HepG2 (cell line): ENCODE measurements around the gene RGS10. TPM values are rescaled to one million over a fixed set of nuclear protein-coding genes. Genes with fewer than 3 reads are reported as not detected.

Experiments
- ATAC-seq: fragments of 200-7000 bp; cut with Tn5 transposase; 3 replicates; pipeline ENCODE4 v1.9.1; 2020; ENCODE audit warnings: mild to moderate bottlenecking, moderate library complexity
- BruUV-seq: library from RNA; stranded (reverse); fragments of 400-500 nt; replicated peaks from 2 replicates; lab custom pipeline; 2021; lab: Mats Ljungman, UMichigan
- CTCF ChIA-PET: fragments of 300-600 bp; formaldehyde crosslinking; extraction: SDS; loops from one replicate; lab custom pipeline; 2021; ENCODE audit warnings: low total read pairs, inconsistent platforms, low intra/inter-chr PET ratio; lab: Yijun Ruan, JAX
- POLR2A ChIA-PET: fragments of 350-600 bp; sonication (Branson Sonifier 250); formaldehyde crosslinking; loops from one replicate; lab custom pipeline; 2020; ENCODE audit warnings: antibody characterized with exemption, inconsistent platforms; lab: Yijun Ruan, JAX
- DNase-seq: peaks from one replicate; pipeline ENCODE4 v3.0.0-alpha.2; 2015; ENCODE audit warnings: low spot score
- FAIRE-seq: peaks from 3 replicates; lab custom pipeline; 2011; peaks lifted over from hg19 to GRCh38; lab: Jason Lieb, UNC
- H2AFZ ChIP-seq: one replicate; pipeline ENCODE4 v1.6.1; 2011; ENCODE audit warnings: low read length, inconsistent platforms
- H3K27ac ChIP-seq: fragments of 300-600 bp; 3 replicates; pipeline ENCODE4 v1.8.0; 2011; ENCODE audit warnings: mixed run types, mild to moderate bottlenecking, mixed read lengths, low read length, inconsistent platforms; ENCODE audit not compliant: insufficient read depth; ENCODE audit errors: extremely low read length
- H3K27me3 ChIP-seq, 2 experiments: fragments of 200-600 bp in 1 of 2; 2 replicates in 1 of 2; 3 replicates in 1 of 2; pipeline versions ENCODE4 v1.6.0 to v1.8.0; 2011; ENCODE audit warnings: low read length in 2 of 2, mild to moderate bottlenecking in 2 of 2, moderate library complexity in 2 of 2, inconsistent platforms in 1 of 2; ENCODE audit not compliant: insufficient read depth in 2 of 2, control insufficient read depth in 1 of 2
- H3K36me3 ChIP-seq, 2 experiments: fragments of 200-600 bp in 1 of 2; replicated peaks in 1 of 2; 2 replicates in 1 of 2; 3 replicates in 1 of 2; pipeline versions ENCODE4 v1.5.1 to v1.8.0; 2011; ENCODE audit warnings: low read length in 2 of 2, inconsistent platforms in 1 of 2; ENCODE audit not compliant: insufficient read depth in 2 of 2, control insufficient read depth in 1 of 2
- H3K4me1 ChIP-seq: 2 replicates; pipeline ENCODE4 v1.5.1; 2012; ENCODE audit warnings: low read length, inconsistent platforms; ENCODE audit not compliant: insufficient read depth
- H3K4me2 ChIP-seq: 2 replicates; pipeline ENCODE4 v1.6.0; 2011; ENCODE audit warnings: low read depth, low read length, inconsistent platforms
- H3K4me3 ChIP-seq, 3 experiments: fragments of 200-600 bp in 1 of 3; sonication (generic), shearing (Covaris generic) in 1 of 3; replicated peaks in 1 of 3; 2 replicates each; pipeline ENCODE4 v1.5.1; 2011 to 2016; ENCODE audit warnings: low read length in 3 of 3, inconsistent platforms in 2 of 3, low read depth in 2 of 3, mild to moderate bottlenecking in 2 of 3, control low read depth in 1 of 3, mixed read lengths in 1 of 3; ENCODE audit not compliant: insufficient read depth in 1 of 3
- H3K79me2 ChIP-seq: one replicate; pipeline ENCODE4 v1.6.1; 2011; ENCODE audit warnings: low read length, inconsistent platforms; ENCODE audit not compliant: insufficient read depth
- H3K9ac ChIP-seq: 2 replicates; pipeline ENCODE4 v1.6.0; 2011; ENCODE audit warnings: mild to moderate bottlenecking, low read depth, low read length, inconsistent platforms; ENCODE audit not compliant: insufficient read depth
- H3K9me3 ChIP-seq: 2 replicates; pipeline ENCODE4 v1.5.1; 2012; ENCODE audit warnings: mild to moderate bottlenecking, low read length
- H4K20me1 ChIP-seq: 2 replicates; pipeline ENCODE4 v1.6.0; 2011; ENCODE audit warnings: inconsistent platforms, mild to moderate bottlenecking, low read length, moderate library complexity; ENCODE audit not compliant: insufficient read depth
- CEBPB ChIP-seq: IDR thresholded peaks from 2 replicates; pipeline ENCODE4 v1.6.1; 2011; ENCODE audit warnings: low read depth, low read length, improper control_type of control experiment, borderline replicate concordance
- HDAC2 ChIP-seq: sonication (generic); formaldehyde crosslinking; IDR thresholded peaks from 2 replicates; pipeline ENCODE4 v1.4.0; 2020; ENCODE audit warnings: missing genetic modification reagents
- HNF4A ChIP-seq: sonication (generic); formaldehyde crosslinking; IDR thresholded peaks from 2 replicates; pipeline ENCODE4 v1.4.0; 2020; ENCODE audit warnings: missing genetic modification reagents
- NFIB ChIP-seq: sonication (generic); formaldehyde crosslinking; IDR thresholded peaks from 2 replicates; pipeline ENCODE4 v1.9.0; 2021; ENCODE audit warnings: missing genetic modification reagents, mild to moderate bottlenecking, borderline replicate concordance
- PREB ChIP-seq: sonication (generic); formaldehyde crosslinking; IDR thresholded peaks from 2 replicates; pipeline ENCODE4 v1.4.0; 2020; ENCODE audit warnings: missing genetic modification reagents
- ZBTB3 ChIP-seq: sonication (generic); formaldehyde crosslinking; IDR thresholded peaks from 2 replicates; pipeline ENCODE4 v1.4.0; 2020; ENCODE audit warnings: low read depth, mild to moderate bottlenecking, moderate library complexity, missing genetic modification reagents, borderline replicate concordance
- ZFY ChIP-seq: sonication (generic); formaldehyde crosslinking; IDR thresholded peaks from 2 replicates; pipeline ENCODE4 v1.4.0; 2020; ENCODE audit warnings: missing genetic modification reagents
- ZNF556 ChIP-seq: sonication (generic); formaldehyde crosslinking; IDR thresholded peaks from 2 replicates; pipeline ENCODE4 v1.4.0; 2020; ENCODE audit warnings: mild to moderate bottlenecking, missing genetic modification reagents, borderline replicate concordance
- ZNF879 ChIP-seq: sonication (generic); formaldehyde crosslinking; IDR thresholded peaks from 2 replicates; pipeline ENCODE4 v1.8.1; 2023; ENCODE audit warnings: missing genetic modification reagents
- WGBS: methylation state at CpG from one replicate; pipeline ENCODE4 v1.1.6; 2017; ENCODE audit warnings: low lambda C conversion rate; 5-methylcytosine and 5-hydroxymethylcytosine counted together
- in situ Hi-C: cut with HindIII; loops from 2 replicates; pipeline ENCODE4 v1.10.0; 2017; ENCODE audit warnings: low pct_unique_long_range_greater_than_20kb; ENCODE audit not compliant: extremely low pct_ligation_motif_present
- intact Hi-C: fragments of 100-400 bp; cut with micrococcal nuclease; formaldehyde crosslinking; loops from one replicate; pipeline ENCODE4 v1.10.0; 2022; ENCODE audit not compliant: unreplicated experiment
- polyA plus RNA-seq, 8 experiments: library from polyadenylated mRNA; depleted of rRNA in 3 of 8; stranded (reverse) in 7 of 8; unstranded in 1 of 8; fragments of >200 nt; fragmentation: Illumina TruSeq in 4 of 8; extraction: Trizol in 4 of 8; gene quantifications; 2 replicates each; pipeline versions ENCODE4 v1.2.1 to v1.2.3, GENCODE V29; 2011 to 2016; ENCODE audit warnings: low read depth in 4 of 8, missing spikeins in 1 of 8, mixed read lengths in 1 of 8; ENCODE audit not compliant: insufficient read depth in 1 of 8
- total RNA-seq, 5 experiments: library from RNA; depleted of rRNA; stranded (reverse); fragments of >200 nt; fragmentation: Illumina TruSeq; extraction: Trizol; gene quantifications; 2 replicates each; pipeline ENCODE4 v1.2.3, GENCODE V29; 2016; ENCODE audit warnings: low read depth in 1 of 5
- TF ChIP-seq, protein P1 (sequence below): sonication (generic); formaldehyde crosslinking; IDR thresholded peaks from 2 replicates; pipeline ENCODE4 v1.5.0; 2020; ENCODE audit warnings: mild to moderate bottlenecking, low read depth, missing genetic modification reagents, borderline replicate concordance
- TF ChIP-seq, protein P2 (sequence below), 2 experiments: sonication (generic) in 1 of 2; formaldehyde crosslinking in 1 of 2; IDR thresholded peaks; 2 replicates each; pipeline versions ENCODE4 v1.6.1 to v1.9.0; 2014 to 2022; ENCODE audit warnings: antibody characterized with exemption in 1 of 2, borderline replicate concordance in 1 of 2, inconsistent platforms in 1 of 2, low read depth in 1 of 2, missing genetic modification reagents in 1 of 2

Gene RGS10
- total and polyA plus RNA-seq, 2 of the 13 experiments (the other 11 are each of a cell fraction or from before 2014, with no cell fraction given): 1.7 to 5.1 TPM

DNA sequence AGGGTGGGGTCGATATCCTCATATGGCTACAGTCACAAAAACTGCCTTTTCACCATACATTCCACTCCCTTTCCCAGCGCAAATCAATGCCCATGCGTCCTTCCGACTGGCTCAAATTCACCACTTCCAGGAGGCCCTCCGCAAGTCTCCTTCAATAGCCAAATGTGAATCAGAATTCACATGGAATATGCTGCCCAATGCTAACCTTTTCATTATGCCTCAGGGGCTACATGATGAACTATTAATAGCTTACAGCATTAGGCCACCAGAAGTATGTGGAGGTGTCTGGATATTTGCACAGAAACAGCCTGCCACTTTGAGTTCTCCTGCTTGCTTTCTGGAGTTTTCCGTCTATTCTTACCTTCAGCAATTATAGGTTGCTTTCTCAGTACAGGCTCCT is 27.7 kb downstream of the RGS10 start:
- CTCF ChIA-PET: no interaction called here
- Histone ChIP-seq H3K4me3 (no peak overlapping the region), H3K4me1 (peaks cover 25% of the 10 kb centered on the region)
- in situ Hi-C loops: no loop called here
- no peak for FAIRE-seq
- TF ChIP-seq, protein P1, sequence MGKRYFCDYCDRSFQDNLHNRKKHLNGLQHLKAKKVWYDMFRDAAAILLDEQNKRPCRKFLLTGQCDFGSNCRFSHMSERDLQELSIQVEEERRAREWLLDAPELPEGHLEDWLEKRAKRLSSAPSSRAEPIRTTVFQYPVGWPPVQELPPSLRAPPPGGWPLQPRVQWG: no peak
- TF ChIP-seq NFIB (CRISPR knock-in tag) (no peak), HNF4A (no peak), ZBTB3 (CRISPR knock-in tag) (no peak), ZNF556 (CRISPR knock-in tag) (no peak), CEBPB (no peak), ZFY (CRISPR knock-in tag) (no peak), HDAC2 (CRISPR knock-in tag) (no peak), ZNF879 (CRISPR knock-in tag) (no peak), PREB (CRISPR knock-in tag) (no peak)
- TF ChIP-seq, protein P2, sequence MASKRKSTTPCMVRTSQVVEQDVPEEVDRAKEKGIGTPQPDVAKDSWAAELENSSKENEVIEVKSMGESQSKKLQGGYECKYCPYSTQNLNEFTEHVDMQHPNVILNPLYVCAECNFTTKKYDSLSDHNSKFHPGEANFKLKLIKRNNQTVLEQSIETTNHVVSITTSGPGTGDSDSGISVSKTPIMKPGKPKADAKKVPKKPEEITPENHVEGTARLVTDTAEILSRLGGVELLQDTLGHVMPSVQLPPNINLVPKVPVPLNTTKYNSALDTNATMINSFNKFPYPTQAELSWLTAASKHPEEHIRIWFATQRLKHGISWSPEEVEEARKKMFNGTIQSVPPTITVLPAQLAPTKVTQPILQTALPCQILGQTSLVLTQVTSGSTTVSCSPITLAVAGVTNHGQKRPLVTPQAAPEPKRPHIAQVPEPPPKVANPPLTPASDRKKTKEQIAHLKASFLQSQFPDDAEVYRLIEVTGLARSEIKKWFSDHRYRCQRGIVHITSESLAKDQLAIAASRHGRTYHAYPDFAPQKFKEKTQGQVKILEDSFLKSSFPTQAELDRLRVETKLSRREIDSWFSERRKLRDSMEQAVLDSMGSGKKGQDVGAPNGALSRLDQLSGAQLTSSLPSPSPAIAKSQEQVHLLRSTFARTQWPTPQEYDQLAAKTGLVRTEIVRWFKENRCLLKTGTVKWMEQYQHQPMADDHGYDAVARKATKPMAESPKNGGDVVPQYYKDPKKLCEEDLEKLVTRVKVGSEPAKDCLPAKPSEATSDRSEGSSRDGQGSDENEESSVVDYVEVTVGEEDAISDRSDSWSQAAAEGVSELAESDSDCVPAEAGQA (IDR thresholded peaks at IDR 0.05; ENCODE audit: low read depth): no peak
- TF ChIP-seq, protein P2 (CRISPR knock-in tag; IDR thresholded peaks at IDR 0.05; ENCODE audit: borderline replicate concordance): no peak
- TF ChIP-seq, all 625 proteins: peak for 0
- POLR2A ChIA-PET: no interaction called here
- no peak overlapping the region for H3K27ac ChIP-seq
- DNase-seq (no peak), ATAC-seq (no peak)
- no peaks in the 10 kb centered on the region for H3K27me3 ChIP-seq
- no peaks in the 10 kb centered on the region for H3K79me2 ChIP-seq
- intact Hi-C loops: no loop called here
- H3K36me3 ChIP-seq: no peaks in the 10 kb centered on the region
- no peak overlapping the region for H2AFZ ChIP-seq
- no TSS peak for BruUV-seq
- no peak overlapping the region for H3K9ac ChIP-seq
- no peaks in the 10 kb centered on the region for H4K20me1 ChIP-seq
- H3K4me2 ChIP-seq: no peak overlapping the region
- 90% methylated on average over 6 of the region's 6 CpGs for WGBS
- no peaks in the 10 kb centered on the region for H3K9me3 ChIP-seq
